Gastrocnemius medialis (tissue), 4 donors: Measurements from ENCODE around the gene ASIC1. TPM values are rescaled to one million over a fixed set of nuclear protein-coding genes. Genes with fewer than 3 reads are reported as not detected.

Source experiments
- ATAC-seq, 2 donors: fragments of 150-250 bp; one replicate each; pipeline ENCODE4 v1.9.1; 2016
- DNase-seq, 2 donors: peaks; one replicate each; pipeline ENCODE4 v3.0.0-alpha.2; 2019
- H3K27ac ChIP-seq, 4 donors: fragments of 200-600 bp; sonication (generic); 1 replicate in 1 of 4; 2 replicates in 3 of 4; pipeline ENCODE4 v1.5.1; 2016 to 2018; ENCODE audit warnings: mild to moderate bottlenecking in 2 of 4, moderate library complexity in 1 of 4
- H3K27me3 ChIP-seq, 3 donors: fragments of 200-600 bp; sonication (generic) in 2 of 3; 1 replicate in 1 of 3; 2 replicates in 2 of 3; pipeline versions ENCODE4 v1.5.1 to v1.6.0; 2016 to 2019; ENCODE audit warnings: mild to moderate bottlenecking in 1 of 3, moderate library complexity in 1 of 3
- H3K36me3 ChIP-seq, 2 donors: fragments of 200-600 bp; sonication (generic) in 1 of 2; one replicate each; pipeline ENCODE4 v1.5.1; 2017 to 2018
- H3K4me1 ChIP-seq, 2 donors: fragments of 200-600 bp; sonication (generic) in 1 of 2; one replicate each; pipeline ENCODE4 v1.5.1; 2016 to 2017; ENCODE audit warnings: mild to moderate bottlenecking in 2 of 2
- H3K4me3 ChIP-seq, 4 donors: fragments of 200-600 bp; sonication (generic) in 3 of 4; 1 replicate in 1 of 4; 2 replicates in 3 of 4; pipeline ENCODE4 v1.5.1; 2016 to 2019; ENCODE audit warnings: mild to moderate bottlenecking in 2 of 4
- H3K9me3 ChIP-seq, 3 donors: fragments of 200-600 bp; sonication (generic) in 2 of 3; 1 replicate in 1 of 3; 2 replicates in 2 of 3; pipeline ENCODE4 v1.5.1; 2016 to 2019
- POLR2A ChIP-seq, 2 donors: fragments of 450-650 bp; IDR thresholded peaks; one replicate each; pipeline ENCODE4 v1.6.1; 2017; ENCODE audit warnings: antibody characterized with exemption in 2 of 2, mild to moderate bottlenecking in 2 of 2, moderate library complexity in 2 of 2
- in situ Hi-C, 4 donors: fragments of 200-750 bp; cut with MboI; loops; one replicate each; pipeline versions ENCODE4 v1.15.0 to v1.8.0; 2017; ENCODE audit warnings: low sequenced_read_pairs in 4 of 4
- intact Hi-C: fragments of 100-400 bp; cut with DNase I; formaldehyde crosslinking; loops from one replicate; pipeline ENCODE4 v1.15.1; 2023; ENCODE audit warnings: low total_unique reads
- total RNA-seq, 4 donors: library from RNA; depleted of rRNA; stranded (reverse); fragments of >200 nt; gene quantifications; one replicate each; pipeline versions ENCODE4 v1.1.0 to v1.2.3, GENCODE V29; 2016
- TF ChIP-seq, protein P1 (sequence below), 5 experiments: fragments of 450-650 bp in 3 of 5; fragments of 200-600 bp in 2 of 5; sonication (generic) in 2 of 5; IDR thresholded peaks in 4 of 5; conservative IDR thresholded peaks in 1 of 5; 1 replicate in 4 of 5; 2 replicates in 1 of 5; pipeline ENCODE4 v1.5.1; 2016 to 2019; ENCODE audit warnings: antibody characterized with exemption in 5 of 5, mild to moderate bottlenecking in 3 of 5, moderate library complexity in 3 of 5

Gene ASIC1
- total RNA-seq, 4 donors from 2014 or later = 0.15 to 0.53 TPM; not detected in 2

GRCh38 chr12:50047693-50048250 is 9.6 kb upstream of the ASIC1 start:
- no peaks in the 10 kb centered on the region for H3K36me3 ChIP-seq
- intact Hi-C loops (no loop called here), in situ Hi-C loops (no loop called here)
- H3K9me3 ChIP-seq = no peaks in the 10 kb centered on the region
- no peak overlapping the region for H3K4me3 ChIP-seq
- DNase-seq (no peak), ATAC-seq (no peak)
- peaks cover 9 to 28% (median 12%) of the 10 kb centered on the region in 3 donors for H3K27me3 ChIP-seq
- no peak overlapping the region for H3K27ac ChIP-seq
- no peaks in the 10 kb centered on the region for H3K4me1 ChIP-seq
- TF ChIP-seq, protein P1, sequence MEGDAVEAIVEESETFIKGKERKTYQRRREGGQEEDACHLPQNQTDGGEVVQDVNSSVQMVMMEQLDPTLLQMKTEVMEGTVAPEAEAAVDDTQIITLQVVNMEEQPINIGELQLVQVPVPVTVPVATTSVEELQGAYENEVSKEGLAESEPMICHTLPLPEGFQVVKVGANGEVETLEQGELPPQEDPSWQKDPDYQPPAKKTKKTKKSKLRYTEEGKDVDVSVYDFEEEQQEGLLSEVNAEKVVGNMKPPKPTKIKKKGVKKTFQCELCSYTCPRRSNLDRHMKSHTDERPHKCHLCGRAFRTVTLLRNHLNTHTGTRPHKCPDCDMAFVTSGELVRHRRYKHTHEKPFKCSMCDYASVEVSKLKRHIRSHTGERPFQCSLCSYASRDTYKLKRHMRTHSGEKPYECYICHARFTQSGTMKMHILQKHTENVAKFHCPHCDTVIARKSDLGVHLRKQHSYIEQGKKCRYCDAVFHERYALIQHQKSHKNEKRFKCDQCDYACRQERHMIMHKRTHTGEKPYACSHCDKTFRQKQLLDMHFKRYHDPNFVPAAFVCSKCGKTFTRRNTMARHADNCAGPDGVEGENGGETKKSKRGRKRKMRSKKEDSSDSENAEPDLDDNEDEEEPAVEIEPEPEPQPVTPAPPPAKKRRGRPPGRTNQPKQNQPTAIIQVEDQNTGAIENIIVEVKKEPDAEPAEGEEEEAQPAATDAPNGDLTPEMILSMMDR (IDR thresholded peaks at IDR 0.05 in 4 of 5, conservative IDR thresholded peaks at IDR 0.05 in 1 of 5) = no peak
- TF ChIP-seq POLR2A (IDR thresholded peaks at IDR 0.05) = no peak

- in situ Hi-C loops (loop anchor here in 1 of 4 donors (5.0 kb wide), 1 partner anchor 77 kb away; the partner anchor contains the start of gene AQP6), intact Hi-C loops (loop anchor here (10.0 kb wide), 1 partner anchor 185 kb away; no protein-coding TSS in a partner anchor)
- no peak overlapping the region for H3K27ac ChIP-seq
- H3K36me3 ChIP-seq = no peaks in the 10 kb centered on the region
- TF ChIP-seq POLR2A (IDR thresholded peaks at IDR 0.05) = no peak
- TF ChIP-seq, protein P1 (IDR thresholded peaks at IDR 0.05 in 4 of 5, conservative IDR thresholded peaks at IDR 0.05 in 1 of 5) = no peak
- no peak overlapping the region for H3K4me3 ChIP-seq
- no peaks in the 10 kb centered on the region for H3K4me1 ChIP-seq
- DNase-seq (no peak), ATAC-seq (no peak)
- no peaks in the 10 kb centered on the region for H3K9me3 ChIP-seq
- H3K27me3 ChIP-seq = peaks cover 9 to 30% (median 12%) of the 10 kb centered on the region in 3 donors
These were observed 7.9 kb upstream of the ASIC1 start for GRCh38 chr12:50049254-50050118.

DNA sequence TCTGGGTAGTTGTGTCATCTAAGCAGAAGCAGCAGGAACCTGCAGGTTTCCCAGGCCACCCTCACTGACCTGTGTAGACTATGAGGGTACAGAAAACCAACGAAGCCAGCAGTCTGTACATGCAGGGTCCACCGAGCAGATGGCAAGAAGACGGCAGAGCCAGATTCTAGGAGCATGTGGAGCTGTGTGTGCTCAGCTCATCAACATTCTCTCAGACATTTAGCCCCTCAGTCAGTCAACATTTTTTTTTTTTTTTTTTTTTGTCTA is 7.3 kb upstream of the ASIC1 start:
- Histone ChIP-seq H3K4me3 (no peak overlapping the region), H3K27ac (no peak overlapping the region), H3K36me3 (no peaks in the 10 kb centered on the region), H3K27me3 (peaks cover 9 to 30% (median 12%) of the 10 kb centered on the region in 3 donors), H3K9me3 (no peaks in the 10 kb centered on the region), H3K4me1 (no peaks in the 10 kb centered on the region)
- in situ Hi-C loops = loop anchor here in 1 of 4 donors (5.0 kb wide), 1 partner anchor 78 kb away; the partner anchor contains the start of gene AQP6
- no peak for TF ChIP-seq POLR2A (IDR thresholded peaks at IDR 0.05)
- TF ChIP-seq, protein P1 (IDR thresholded peaks at IDR 0.05 in 4 of 5, conservative IDR thresholded peaks at IDR 0.05 in 1 of 5) = no peak
- intact Hi-C loops = loop anchor here (10.0 kb wide), 1 partner anchor 185 kb away; no protein-coding TSS in a partner anchor
- DNase-seq (no peak), ATAC-seq (no peak)

GRCh38 chr12:50050410-50051098 is 6.8 kb upstream of the ASIC1 start:
- H3K36me3 ChIP-seq = no peaks in the 10 kb centered on the region
- in situ Hi-C loops = loop anchor here in 1 of 4 donors (5.0 kb wide), 1 partner anchor 78 kb away; the partner anchor contains the start of gene AQP6
- H3K27me3 ChIP-seq = peaks cover 9 to 30% (median 12%) of the 10 kb centered on the region in 3 donors
- H3K4me3 ChIP-seq = peak overlapping the region; percentile 25 to 34 (median 29)
- ATAC-seq = peak; percentile 33 to 53
- DNase-seq = peak; percentile 17 to 57
- TF ChIP-seq, protein P1 (IDR thresholded peaks at IDR 0.05 in 4 of 5, conservative IDR thresholded peaks at IDR 0.05 in 1 of 5) = no peak
- no peak for TF ChIP-seq POLR2A (IDR thresholded peaks at IDR 0.05)
- H3K4me1 ChIP-seq = peaks cover 0 to under 1% of the 10 kb centered on the region in 2 donors
- no peak overlapping the region for H3K27ac ChIP-seq
- H3K9me3 ChIP-seq = no peaks in the 10 kb centered on the region
- intact Hi-C loops = loop anchor here (10.0 kb wide), 1 partner anchor 186 kb away; no protein-coding TSS in a partner anchor
